IgD-negative memory B cell (primary cell): ENCODE data around the gene EIF1. TPM values are rescaled to one million over a fixed set of nuclear protein-coding genes. Genes with fewer than 3 reads are reported as not detected.

Experiments
- H3K27ac Mint-ChIP-seq, 3 donors: one replicate each; pipeline ENCODE4 v1.8.0; 2020 to 2022; ENCODE audit warnings: mild to moderate bottlenecking in 3 of 3, mixed read lengths in 3 of 3, moderate library complexity in 1 of 3
- H3K27me3 Mint-ChIP-seq: one replicate; pipeline ENCODE4 v1.8.0; 2021; ENCODE audit warnings: mixed read lengths
- H3K36me3 Mint-ChIP-seq: one replicate; pipeline ENCODE4 v1.8.0; 2020; ENCODE audit warnings: mild to moderate bottlenecking, mixed read lengths
- H3K4me1 Mint-ChIP-seq, 3 donors: one replicate each; pipeline ENCODE4 v1.8.0; 2020 to 2022; ENCODE audit warnings: mixed read lengths in 3 of 3, mild to moderate bottlenecking in 1 of 3
- H3K4me3 Mint-ChIP-seq, 4 donors: one replicate each; pipeline ENCODE4 v1.8.0; 2020 to 2022; ENCODE audit warnings: mild to moderate bottlenecking in 4 of 4, mixed read lengths in 4 of 4, moderate library complexity in 3 of 4
- H3K9me3 Mint-ChIP-seq, 3 donors: one replicate each; pipeline ENCODE4 v1.8.0; 2020 to 2021; ENCODE audit warnings: mixed read lengths in 3 of 3, mild to moderate bottlenecking in 1 of 3
- polyA plus RNA-seq: library from polyadenylated mRNA; unstranded; fragments of 300-500 nt; fragmentation: Illumina TruSeq; gene quantifications from one replicate; pipeline ENCODE4 v1.2.3, GENCODE V29; 2021

The EIF1 gene
- polyA plus RNA-seq, 1 donor from 2014 or later, result 1,505 TPM

GRCh38 chr17:41739661-41740352 lies 51.1 kb downstream of the EIF1 start:
- peaks cover 25% of the 10 kb centered on the region for H3K27me3 Mint-ChIP-seq
- H3K4me1 Mint-ChIP-seq, result peaks cover 0 to 7% (median 3%) of the 10 kb centered on the region in 3 donors
- H3K36me3 Mint-ChIP-seq, result no peaks in the 10 kb centered on the region
- H3K4me3 Mint-ChIP-seq, result no peak overlapping the region
- H3K27ac Mint-ChIP-seq, result peak overlapping the region in 1 of 3 donors; percentile 11
- H3K9me3 Mint-ChIP-seq, result no peaks in the 10 kb centered on the region

GRCh38 chr17:41740506-41740905 lies 51.8 kb downstream of the EIF1 start:
- no peak overlapping the region for H3K4me3 Mint-ChIP-seq
- H3K27me3 Mint-ChIP-seq, result peaks cover 21% of the 10 kb centered on the region
- no peaks in the 10 kb centered on the region for H3K36me3 Mint-ChIP-seq
- H3K4me1 Mint-ChIP-seq, result peaks cover 0 to 7% (median 0%) of the 10 kb centered on the region in 3 donors
- H3K27ac Mint-ChIP-seq, result no peak overlapping the region
- H3K9me3 Mint-ChIP-seq, result no peaks in the 10 kb centered on the region

GRCh38 chr17:41741709-41742108 lies 53.0 kb downstream of the EIF1 start:
- no peaks in the 10 kb centered on the region for H3K36me3 Mint-ChIP-seq
- H3K4me3 Mint-ChIP-seq, result no peak overlapping the region
- peaks cover 0 to 7% (median 0%) of the 10 kb centered on the region in 3 donors for H3K4me1 Mint-ChIP-seq
- H3K9me3 Mint-ChIP-seq, result no peaks in the 10 kb centered on the region
- H3K27me3 Mint-ChIP-seq, result peaks cover 18% of the 10 kb centered on the region
- no peak overlapping the region for H3K27ac Mint-ChIP-seq

Other genes with a start within 250 kb of the EIF1 start
- not detected for gene KRT38, start 247.9 kb upstream of the EIF1 start, polyA plus RNA-seq
- gene KRT32, start 221.5 kb upstream of the EIF1 start, polyA plus RNA-seq, result not detected
- not detected for gene KRT35, start 207.7 kb upstream of the EIF1 start, polyA plus RNA-seq
- not detected for gene KRT36, start 199.0 kb upstream of the EIF1 start, polyA plus RNA-seq
- not detected for gene KRT13, start 183.3 kb upstream of the EIF1 start, polyA plus RNA-seq
- not detected for gene KRT15, start 170.0 kb upstream of the EIF1 start, polyA plus RNA-seq
- not detected for gene KRT19, start 160.6 kb upstream of the EIF1 start, polyA plus RNA-seq
- gene KRT9, start 116.8 kb upstream of the EIF1 start, polyA plus RNA-seq, result not detected
- not detected for gene KRT14, start 102.0 kb upstream of the EIF1 start, polyA plus RNA-seq
- not detected for gene KRT16, start 76.1 kb upstream of the EIF1 start, polyA plus RNA-seq
- not detected for gene KRT17, start 64.3 kb upstream of the EIF1 start, polyA plus RNA-seq
- not detected for gene GAST, start 23.4 kb downstream of the EIF1 start, polyA plus RNA-seq
- gene HAP1, start 45.8 kb downstream of the EIF1 start, polyA plus RNA-seq, result not detected
- gene JUP, start 97.8 kb downstream of the EIF1 start, polyA plus RNA-seq, result 72.0 TPM
- gene P3H4, start 123.1 kb downstream of the EIF1 start, polyA plus RNA-seq, result 1.5 TPM
- not detected for gene FKBP10, start 124.1 kb downstream of the EIF1 start, polyA plus RNA-seq
- gene NT5C3B, start 147.3 kb downstream of the EIF1 start, polyA plus RNA-seq, result 50.1 TPM
- 0.16 TPM for gene KLHL10, start 148.9 kb downstream of the EIF1 start, polyA plus RNA-seq
- gene KLHL11, start 176.5 kb downstream of the EIF1 start, polyA plus RNA-seq, result 6.5 TPM
- 52.9 TPM for gene ACLY, start 230.1 kb downstream of the EIF1 start, polyA plus RNA-seq
- gene ODAD4, start 241.7 kb downstream of the EIF1 start, polyA plus RNA-seq, result 0.10 TPM